Peyer's patch (tissue), 4 donors: ENCODE results near the gene CCNJL. TPM values are rescaled to one million over a fixed set of nuclear protein-coding genes. Genes with fewer than 3 reads are reported as not detected.

Experiments
- DNase-seq, 3 donors: peaks; one replicate each; pipeline ENCODE4 v3.0.0-alpha.2; 2017 to 2019
- H3K27ac ChIP-seq, 4 donors: fragments of 200-600 bp; sonication (generic); one replicate each; pipeline ENCODE4 v1.5.1; 2016 to 2019
- H3K27me3 ChIP-seq, 2 donors: fragments of 200-600 bp; sonication (generic); one replicate each; pipeline ENCODE4 v1.5.1; 2019
- H3K36me3 ChIP-seq, 3 donors: fragments of 200-600 bp; sonication (generic); one replicate each; pipeline ENCODE4 v1.5.1; 2016 to 2019
- H3K4me1 ChIP-seq, 4 donors: fragments of 200-600 bp; sonication (generic); one replicate each; pipeline ENCODE4 v1.5.1; 2016 to 2019
- H3K4me3 ChIP-seq, 4 donors: fragments of 200-600 bp; sonication (generic); 1 replicate in 3 of 4; 2 replicates in 1 of 4; pipeline ENCODE4 v1.5.1; 2016 to 2019; ENCODE audit warnings: mild to moderate bottlenecking in 1 of 4
- H3K9me3 ChIP-seq, 4 donors: fragments of 200-600 bp; sonication (generic); one replicate each; pipeline ENCODE4 v1.5.1; 2016 to 2019; ENCODE audit warnings: mild to moderate bottlenecking in 1 of 4
- CTCF ChIP-seq, 6 experiments: fragments of 450-650 bp in 4 of 6; fragments of 200-600 bp in 2 of 6; sonication (generic) in 1 of 6; IDR thresholded peaks; one replicate each; pipeline ENCODE4 v1.5.1; 2017 to 2019; ENCODE audit warnings: antibody characterized with exemption in 6 of 6, mild to moderate bottlenecking in 3 of 6, moderate library complexity in 1 of 6
- POLR2A ChIP-seq, 2 donors: fragments of 450-650 bp; IDR thresholded peaks; one replicate each; pipeline ENCODE4 v1.5.1; 2017; ENCODE audit warnings: antibody characterized with exemption in 2 of 2, mild to moderate bottlenecking in 2 of 2, moderate library complexity in 2 of 2
- total RNA-seq, 4 donors: library from RNA; depleted of rRNA; stranded (reverse); fragments of >200 nt; gene quantifications; one replicate each; pipeline ENCODE4 v1.1.0, GENCODE V29; 2016

CCNJL gene
- total RNA-seq, 4 donors from 2014 or later = 6.9 to 15.1 (median 12.6) TPM

- DNase-seq = no peak
- Histone ChIP-seq H3K27me3 (no peaks in the 10 kb centered on the region), H3K36me3 (no peaks in the 10 kb centered on the region), H3K27ac (no peak overlapping the region), H3K4me1 (peaks cover 0 to 17% (median 4%) of the 10 kb centered on the region in 4 donors), H3K4me3 (no peak overlapping the region), H3K9me3 (no peaks in the 10 kb centered on the region)
- TF ChIP-seq CTCF (IDR thresholded peaks at IDR 0.05) = no peak
- no peak for TF ChIP-seq POLR2A (IDR thresholded peaks at IDR 0.05)
Observed at GRCh38 chr5:160310552-160311295, 1.6 kb downstream of the CCNJL start.

GRCh38 chr5:160310140-160310539, 2.2 kb downstream of the CCNJL start:
- Histone ChIP-seq H3K4me3 (no peak overlapping the region), H3K9me3 (no peaks in the 10 kb centered on the region), H3K36me3 (no peaks in the 10 kb centered on the region), H3K4me1 (peaks cover 0 to 17% (median 4%) of the 10 kb centered on the region in 4 donors), H3K27me3 (no peaks in the 10 kb centered on the region), H3K27ac (no peak overlapping the region)
- no peak for DNase-seq
- TF ChIP-seq CTCF (IDR thresholded peaks at IDR 0.05) (no peak), POLR2A (IDR thresholded peaks at IDR 0.05) (no peak)

- peak in 1 of 3 donors; percentile 56 for DNase-seq
- H3K9me3 ChIP-seq = no peaks in the 10 kb centered on the region
- no peaks in the 10 kb centered on the region for H3K27me3 ChIP-seq
- H3K4me1 ChIP-seq = peaks cover 0 to 14% (median 1%) of the 10 kb centered on the region in 4 donors
- H3K27ac ChIP-seq = peak overlapping the region in 1 of 4 donors; percentile 64
- no peak overlapping the region for H3K4me3 ChIP-seq
- no peaks in the 10 kb centered on the region for H3K36me3 ChIP-seq
- TF ChIP-seq POLR2A (IDR thresholded peaks at IDR 0.05) = no peak
- TF ChIP-seq CTCF (IDR thresholded peaks at IDR 0.05) = no peak
Observed at GRCh38 chr5:160306696-160307095, 5.7 kb downstream of the CCNJL start.

GRCh38 chr5:160305319-160305718, 7.0 kb downstream of the CCNJL start:
- no peak for DNase-seq
- H3K27me3 ChIP-seq = no peaks in the 10 kb centered on the region
- H3K4me1 ChIP-seq = peaks cover 0 to 13% (median 1%) of the 10 kb centered on the region in 4 donors
- TF ChIP-seq CTCF (IDR thresholded peaks at IDR 0.05) = no peak
- TF ChIP-seq POLR2A (IDR thresholded peaks at IDR 0.05) = no peak
- no peaks in the 10 kb centered on the region for H3K9me3 ChIP-seq
- H3K4me3 ChIP-seq = no peak overlapping the region
- H3K27ac ChIP-seq = no peak overlapping the region
- H3K36me3 ChIP-seq = no peaks in the 10 kb centered on the region

- Histone ChIP-seq H3K27ac (no peak overlapping the region), H3K4me1 (peaks cover 0 to 13% (median 1%) of the 10 kb centered on the region in 4 donors), H3K4me3 (no peak overlapping the region), H3K27me3 (no peaks in the 10 kb centered on the region), H3K36me3 (no peaks in the 10 kb centered on the region), H3K9me3 (no peaks in the 10 kb centered on the region)
- TF ChIP-seq CTCF (IDR thresholded peaks at IDR 0.05) (no peak), POLR2A (IDR thresholded peaks at IDR 0.05) (no peak)
- DNase-seq = no peak
Observed at GRCh38 chr5:160303690-160304089, 8.7 kb downstream of the CCNJL start.
